GM12878 (cell line): ENCODE measurements around the gene FREY1. TPM values are rescaled to one million over a fixed set of nuclear protein-coding genes. Genes with fewer than 3 reads are reported as not detected.

Experiments used
- BCL11A ChIP-seq: IDR thresholded peaks from 2 replicates; pipeline ENCODE4 v1.6.1; 2011; ENCODE audit warnings: low read depth, low read length
- BRCA1 ChIP-seq: IDR thresholded peaks from 2 replicates; pipeline ENCODE4 v1.6.1; 2011; ENCODE audit warnings: low read depth, low read length, improper control_type of control experiment
- HCFC1 ChIP-seq: fragments of 150-350 bp; IDR thresholded peaks from 2 replicates; pipeline ENCODE4 v1.6.1; 2014; ENCODE audit warnings: low read length
- IRF4 ChIP-seq: IDR thresholded peaks from 2 replicates; pipeline ENCODE4 v1.6.1; 2011; ENCODE audit warnings: low read depth, low read length
- KDM1A ChIP-seq: fragments of 200-600 bp; sonication (generic); IDR thresholded peaks from 2 replicates; pipeline ENCODE4 v1.6.1; 2016; ENCODE audit warnings: borderline replicate concordance
- NBN ChIP-seq: fragments of 450-650 bp; IDR thresholded peaks from 2 replicates; pipeline ENCODE4 v1.6.1; 2016
- NRF1 ChIP-seq: conservative IDR thresholded peaks from 2 replicates; pipeline ENCODE4 v1.6.1; 2011; ENCODE audit warnings: mild to moderate bottlenecking, low read depth, low read length, improper control_type of control experiment
- POLR2A ChIP-seq: IDR thresholded peaks from 2 replicates; pipeline ENCODE4 v1.6.1; 2011; ENCODE audit warnings: low read depth, mild to moderate bottlenecking, low read length
- POLR2AphosphoS5 ChIP-seq: IDR thresholded peaks from 2 replicates; pipeline ENCODE4 v1.6.1; 2011; ENCODE audit warnings: mild to moderate bottlenecking, low read length, inconsistent platforms
- RB1 ChIP-seq: fragments of 450-650 bp; formaldehyde crosslinking; IDR thresholded peaks from 2 replicates; pipeline ENCODE4 v1.6.1; 2017; ENCODE audit warnings: mild to moderate bottlenecking, borderline replicate concordance
- SMAD1 ChIP-seq: fragments of 450-650 bp; IDR thresholded peaks from 2 replicates; pipeline ENCODE4 v1.6.1; 2018; ENCODE audit warnings: mild to moderate bottlenecking, low read depth; ENCODE audit not compliant: partially characterized antibody
- YBX1 ChIP-seq: fragments of 450-650 bp; IDR thresholded peaks from 2 replicates; pipeline ENCODE4 v1.6.1; 2016; ENCODE audit warnings: antibody characterized with exemption
- polyA plus RNA-seq, 11 experiments: library from polyadenylated mRNA; depleted of rRNA in 4 of 11; unstranded in 6 of 11; stranded (reverse) in 5 of 11; fragments of >200 nt; fragmentation: Nextera tagmentation in 4 of 11; fragmentation: Illumina TruSeq in 1 of 11; extraction: Ambion mirVana in 4 of 11; extraction: Trizol in 1 of 11; gene quantifications; 1 replicate in 1 of 11; 2 replicates in 10 of 11; pipeline versions ENCODE4 v1.2.1 to v1.2.3, GENCODE V29; 2011 to 2016; ENCODE audit warnings: inconsistent platforms in 2 of 11, missing spikeins in 2 of 11, low read depth in 1 of 11
- total RNA-seq, 4 experiments: library from RNA; depleted of rRNA in 3 of 4; stranded (reverse); fragments of >200 nt in 3 of 4; fragmentation: Illumina TruSeq in 1 of 4; extraction: Trizol in 1 of 4; gene quantifications; 2 replicates each; pipeline versions ENCODE4 v1.2.1 to v1.2.3, GENCODE V29; 2013 to 2021
- TF ChIP-seq, protein P1 (sequence below): IDR thresholded peaks from 2 replicates; pipeline ENCODE4 v1.6.1; 2011; ENCODE audit warnings: borderline replicate concordance, low read depth, mild to moderate bottlenecking, moderate library complexity, low read length; ENCODE audit not compliant: insufficient read depth, poor library complexity, severe bottlenecking
- TF ChIP-seq, protein P2 (sequence below): fragments of 150-350 bp; IDR thresholded peaks from 2 replicates; pipeline ENCODE4 v1.6.1; 2016; ENCODE audit warnings: low read depth, low read length
- TF ChIP-seq, protein P3 (sequence below): fragments of 150-350 bp; IDR thresholded peaks from 2 replicates; pipeline ENCODE4 v1.6.1; 2014; ENCODE audit warnings: mild to moderate bottlenecking, low read depth, low read length
- TF ChIP-seq, protein P4 (sequence below): fragments of 450-650 bp; IDR thresholded peaks from 2 replicates; pipeline ENCODE4 v1.6.1; 2017; ENCODE audit warnings: mild to moderate bottlenecking
- TF ChIP-seq, protein P5 (sequence below): fragments of 450-650 bp; IDR thresholded peaks from 2 replicates; pipeline ENCODE4 v1.6.1; 2016; ENCODE audit warnings: mild to moderate bottlenecking
- TF ChIP-seq, protein P6 (sequence below): fragments of 450-650 bp; formaldehyde crosslinking; IDR thresholded peaks from 2 replicates; pipeline ENCODE4 v1.5.0; 2022; ENCODE audit warnings: mild to moderate bottlenecking, missing genetic modification characterization

Gene FREY1
- total and polyA plus RNA-seq, 10 of the 15 experiments (the other 5 are each of a cell fraction or from before 2014, with no cell fraction given) = 0.13 to 1.7 (median 0.39) TPM; not detected in 3

DNA sequence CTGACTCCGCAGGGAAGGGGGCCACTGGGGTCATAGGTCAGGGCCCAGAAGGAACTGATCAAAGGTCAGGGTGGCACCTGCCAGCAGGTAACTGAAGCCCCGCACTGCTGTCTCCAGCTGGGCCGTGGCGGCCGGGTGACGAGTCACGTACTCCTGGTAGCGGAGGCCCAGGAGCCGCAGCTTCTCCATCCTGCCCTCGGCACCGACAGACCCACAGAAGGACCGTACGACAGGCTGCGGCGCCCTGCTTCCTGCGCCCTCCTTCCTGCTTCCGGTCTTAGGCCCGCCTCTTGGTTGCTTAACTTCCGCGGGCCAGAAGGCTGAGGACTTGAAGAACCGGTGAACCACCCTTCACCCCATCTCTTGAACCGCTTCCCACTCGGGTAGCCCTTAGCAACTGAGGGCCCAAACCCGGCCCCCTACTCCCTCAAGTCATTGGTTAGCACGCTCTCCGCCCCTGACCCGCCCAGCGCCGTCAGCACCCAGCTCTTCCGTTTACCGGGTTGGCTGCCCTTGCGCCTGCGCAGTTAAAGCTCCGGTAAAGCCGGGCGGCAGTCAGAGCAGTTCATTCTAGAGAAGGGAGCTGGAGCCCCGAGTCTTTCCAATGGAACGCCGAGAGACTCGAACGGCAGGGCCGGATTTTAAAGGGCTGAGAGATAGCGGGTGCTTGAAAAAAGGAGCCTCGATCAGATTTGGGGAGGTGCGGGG is 10.7 kb upstream of the FREY1 start, which contains the start of gene PEX16 (continued):
- TF ChIP-seq, protein P1, sequence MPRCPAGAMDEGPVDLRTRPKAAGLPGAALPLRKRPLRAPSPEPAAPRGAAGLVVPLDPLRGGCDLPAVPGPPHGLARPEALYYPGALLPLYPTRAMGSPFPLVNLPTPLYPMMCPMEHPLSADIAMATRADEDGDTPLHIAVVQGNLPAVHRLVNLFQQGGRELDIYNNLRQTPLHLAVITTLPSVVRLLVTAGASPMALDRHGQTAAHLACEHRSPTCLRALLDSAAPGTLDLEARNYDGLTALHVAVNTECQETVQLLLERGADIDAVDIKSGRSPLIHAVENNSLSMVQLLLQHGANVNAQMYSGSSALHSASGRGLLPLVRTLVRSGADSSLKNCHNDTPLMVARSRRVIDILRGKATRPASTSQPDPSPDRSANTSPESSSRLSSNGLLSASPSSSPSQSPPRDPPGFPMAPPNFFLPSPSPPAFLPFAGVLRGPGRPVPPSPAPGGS = no peak
- TF ChIP-seq, protein P2, sequence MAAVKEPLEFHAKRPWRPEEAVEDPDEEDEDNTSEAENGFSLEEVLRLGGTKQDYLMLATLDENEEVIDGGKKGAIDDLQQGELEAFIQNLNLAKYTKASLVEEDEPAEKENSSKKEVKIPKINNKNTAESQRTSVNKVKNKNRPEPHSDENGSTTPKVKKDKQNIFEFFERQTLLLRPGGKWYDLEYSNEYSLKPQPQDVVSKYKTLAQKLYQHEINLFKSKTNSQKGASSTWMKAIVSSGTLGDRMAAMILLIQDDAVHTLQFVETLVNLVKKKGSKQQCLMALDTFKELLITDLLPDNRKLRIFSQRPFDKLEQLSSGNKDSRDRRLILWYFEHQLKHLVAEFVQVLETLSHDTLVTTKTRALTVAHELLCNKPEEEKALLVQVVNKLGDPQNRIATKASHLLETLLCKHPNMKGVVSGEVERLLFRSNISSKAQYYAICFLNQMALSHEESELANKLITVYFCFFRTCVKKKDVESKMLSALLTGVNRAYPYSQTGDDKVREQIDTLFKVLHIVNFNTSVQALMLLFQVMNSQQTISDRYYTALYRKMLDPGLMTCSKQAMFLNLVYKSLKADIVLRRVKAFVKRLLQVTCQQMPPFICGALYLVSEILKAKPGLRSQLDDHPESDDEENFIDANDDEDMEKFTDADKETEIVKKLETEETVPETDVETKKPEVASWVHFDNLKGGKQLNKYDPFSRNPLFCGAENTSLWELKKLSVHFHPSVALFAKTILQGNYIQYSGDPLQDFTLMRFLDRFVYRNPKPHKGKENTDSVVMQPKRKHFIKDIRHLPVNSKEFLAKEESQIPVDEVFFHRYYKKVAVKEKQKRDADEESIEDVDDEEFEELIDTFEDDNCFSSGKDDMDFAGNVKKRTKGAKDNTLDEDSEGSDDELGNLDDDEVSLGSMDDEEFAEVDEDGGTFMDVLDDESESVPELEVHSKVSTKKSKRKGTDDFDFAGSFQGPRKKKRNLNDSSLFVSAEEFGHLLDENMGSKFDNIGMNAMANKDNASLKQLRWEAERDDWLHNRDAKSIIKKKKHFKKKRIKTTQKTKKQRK = no peak; the same call in 1 of the 2 replicates
- TF ChIP-seq, protein P3, sequence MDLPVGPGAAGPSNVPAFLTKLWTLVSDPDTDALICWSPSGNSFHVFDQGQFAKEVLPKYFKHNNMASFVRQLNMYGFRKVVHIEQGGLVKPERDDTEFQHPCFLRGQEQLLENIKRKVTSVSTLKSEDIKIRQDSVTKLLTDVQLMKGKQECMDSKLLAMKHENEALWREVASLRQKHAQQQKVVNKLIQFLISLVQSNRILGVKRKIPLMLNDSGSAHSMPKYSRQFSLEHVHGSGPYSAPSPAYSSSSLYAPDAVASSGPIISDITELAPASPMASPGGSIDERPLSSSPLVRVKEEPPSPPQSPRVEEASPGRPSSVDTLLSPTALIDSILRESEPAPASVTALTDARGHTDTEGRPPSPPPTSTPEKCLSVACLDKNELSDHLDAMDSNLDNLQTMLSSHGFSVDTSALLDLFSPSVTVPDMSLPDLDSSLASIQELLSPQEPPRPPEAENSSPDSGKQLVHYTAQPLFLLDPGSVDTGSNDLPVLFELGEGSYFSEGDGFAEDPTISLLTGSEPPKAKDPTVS = no peak
- TF ChIP-seq HCFC1 = peak; percentile 62
- TF ChIP-seq POLR2AphosphoS5 = peak; percentile 98
- no peak for TF ChIP-seq SMAD1
- TF ChIP-seq, protein P4, sequence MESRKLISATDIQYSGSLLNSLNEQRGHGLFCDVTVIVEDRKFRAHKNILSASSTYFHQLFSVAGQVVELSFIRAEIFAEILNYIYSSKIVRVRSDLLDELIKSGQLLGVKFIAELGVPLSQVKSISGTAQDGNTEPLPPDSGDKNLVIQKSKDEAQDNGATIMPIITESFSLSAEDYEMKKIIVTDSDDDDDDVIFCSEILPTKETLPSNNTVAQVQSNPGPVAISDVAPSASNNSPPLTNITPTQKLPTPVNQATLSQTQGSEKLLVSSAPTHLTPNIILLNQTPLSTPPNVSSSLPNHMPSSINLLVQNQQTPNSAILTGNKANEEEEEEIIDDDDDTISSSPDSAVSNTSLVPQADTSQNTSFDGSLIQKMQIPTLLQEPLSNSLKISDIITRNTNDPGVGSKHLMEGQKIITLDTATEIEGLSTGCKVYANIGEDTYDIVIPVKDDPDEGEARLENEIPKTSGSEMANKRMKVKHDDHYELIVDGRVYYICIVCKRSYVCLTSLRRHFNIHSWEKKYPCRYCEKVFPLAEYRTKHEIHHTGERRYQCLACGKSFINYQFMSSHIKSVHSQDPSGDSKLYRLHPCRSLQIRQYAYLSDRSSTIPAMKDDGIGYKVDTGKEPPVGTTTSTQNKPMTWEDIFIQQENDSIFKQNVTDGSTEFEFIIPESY = no peak
- peak; percentile 99 for TF ChIP-seq POLR2A
- 0 out of 2 replicates have a peak, but pooled peaks have one; percentile 49 for TF ChIP-seq NBN
- TF ChIP-seq IRF4 = no peak
- TF ChIP-seq YBX1 = no peak
- TF ChIP-seq BCL11A = no peak
- no peak for TF ChIP-seq BRCA1
- TF ChIP-seq, protein P5, sequence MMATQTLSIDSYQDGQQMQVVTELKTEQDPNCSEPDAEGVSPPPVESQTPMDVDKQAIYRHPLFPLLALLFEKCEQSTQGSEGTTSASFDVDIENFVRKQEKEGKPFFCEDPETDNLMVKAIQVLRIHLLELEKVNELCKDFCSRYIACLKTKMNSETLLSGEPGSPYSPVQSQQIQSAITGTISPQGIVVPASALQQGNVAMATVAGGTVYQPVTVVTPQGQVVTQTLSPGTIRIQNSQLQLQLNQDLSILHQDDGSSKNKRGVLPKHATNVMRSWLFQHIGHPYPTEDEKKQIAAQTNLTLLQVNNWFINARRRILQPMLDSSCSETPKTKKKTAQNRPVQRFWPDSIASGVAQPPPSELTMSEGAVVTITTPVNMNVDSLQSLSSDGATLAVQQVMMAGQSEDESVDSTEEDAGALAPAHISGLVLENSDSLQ = peak; percentile 54
- no peak for TF ChIP-seq RB1
- TF ChIP-seq NRF1 = peak; percentile 77
- TF ChIP-seq, protein P6, sequence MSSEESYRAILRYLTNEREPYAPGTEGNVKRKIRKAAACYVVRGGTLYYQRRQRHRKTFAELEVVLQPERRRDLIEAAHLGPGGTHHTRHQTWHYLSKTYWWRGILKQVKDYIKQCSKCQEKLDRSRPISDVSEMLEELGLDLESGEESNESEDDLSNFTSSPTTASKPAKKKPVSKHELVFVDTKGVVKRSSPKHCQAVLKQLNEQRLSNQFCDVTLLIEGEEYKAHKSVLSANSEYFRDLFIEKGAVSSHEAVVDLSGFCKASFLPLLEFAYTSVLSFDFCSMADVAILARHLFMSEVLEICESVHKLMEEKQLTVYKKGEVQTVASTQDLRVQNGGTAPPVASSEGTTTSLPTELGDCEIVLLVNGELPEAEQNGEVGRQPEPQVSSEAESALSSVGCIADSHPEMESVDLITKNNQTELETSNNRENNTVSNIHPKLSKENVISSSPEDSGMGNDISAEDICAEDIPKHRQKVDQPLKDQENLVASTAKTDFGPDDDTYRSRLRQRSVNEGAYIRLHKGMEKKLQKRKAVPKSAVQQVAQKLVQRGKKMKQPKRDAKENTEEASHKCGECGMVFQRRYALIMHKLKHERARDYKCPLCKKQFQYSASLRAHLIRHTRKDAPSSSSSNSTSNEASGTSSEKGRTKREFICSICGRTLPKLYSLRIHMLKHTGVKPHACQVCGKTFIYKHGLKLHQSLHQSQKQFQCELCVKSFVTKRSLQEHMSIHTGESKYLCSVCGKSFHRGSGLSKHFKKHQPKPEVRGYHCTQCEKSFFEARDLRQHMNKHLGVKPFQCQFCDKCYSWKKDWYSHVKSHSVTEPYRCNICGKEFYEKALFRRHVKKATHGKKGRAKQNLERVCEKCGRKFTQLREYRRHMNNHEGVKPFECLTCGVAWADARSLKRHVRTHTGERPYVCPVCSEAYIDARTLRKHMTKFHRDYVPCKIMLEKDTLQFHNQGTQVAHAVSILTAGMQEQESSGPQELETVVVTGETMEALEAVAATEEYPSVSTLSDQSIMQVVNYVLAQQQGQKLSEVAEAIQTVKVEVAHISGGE (CRISPR knock-in tag) = 0 out of 2 replicates have a peak, but pooled peaks have one; percentile 30
- TF ChIP-seq KDM1A = no peak
